IPS-NIHi7 (cell line): ENCODE results near the gene LRP3.
"Not testable (repeated sequence)": the region's sequence is repeated elsewhere in the genome, so short reads cannot be mapped to it uniquely, and the experiment has no call there.

Experiments used
- DNase-seq: peaks from one replicate; pipeline ENCODE4 v3.0.0; 2012; ENCODE audit warnings: mixed read lengths; ENCODE audit errors: extremely low spot score

The LRP3 gene

GRCh38 chr19:33202546-33203507 lies 8.7 kb downstream of the LRP3 start:
- DNase-seq, result no peak

GRCh38 chr19:33203529-33203928 lies 9.4 kb downstream of the LRP3 start:
- DNase-seq, result no peak

- DNase-seq, result no peak
These were observed 10.2 kb downstream of the LRP3 start for GRCh38 chr19:33204136-33204973.

GRCh38 chr19:33205110-33205509 lies 11.0 kb downstream of the LRP3 start:
- no peak for DNase-seq

- no peak for DNase-seq
These were observed 11.6 kb downstream of the LRP3 start for GRCh38 chr19:33205531-33206260.

GRCh38 chr19:33206261-33207039 lies 12.3 kb downstream of the LRP3 start:
- DNase-seq, result no peak

GRCh38 chr19:33207040-33207620 lies 13.0 kb downstream of the LRP3 start:
- no peak for DNase-seq

GRCh38 chr19:33207903-33208302 lies 13.8 kb downstream of the LRP3 start:
- DNase-seq, result no peak

GRCh38 chr19:33208371-33208895 lies 14.3 kb downstream of the LRP3 start:
- DNase-seq, result no peak

GRCh38 chr19:33208904-33209849 lies 15.0 kb downstream of the LRP3 start:
- no peak for DNase-seq

GRCh38 chr19:33209850-33210230 lies 15.7 kb downstream of the LRP3 start:
- not testable (repeated sequence) for DNase-seq

GRCh38 chr19:33210266-33210940 lies 16.3 kb downstream of the LRP3 start:
- DNase-seq, result no peak

GRCh38 chr19:33211794-33212435 lies 17.8 kb downstream of the LRP3 start:
- DNase-seq, result no peak

GRCh38 chr19:33212436-33213172 lies 18.5 kb downstream of the LRP3 start:
- no peak for DNase-seq

GRCh38 chr19:33214596-33214995 lies 20.5 kb downstream of the LRP3 start:
- DNase-seq, result peak; percentile 81

GRCh38 chr19:33215438-33216197 lies 21.5 kb downstream of the LRP3 start:
- no peak for DNase-seq
